Head of caudate nucleus (tissue), 42 donors: ENCODE results near the gene RHPN2.
"Not testable (repeated sequence)": the region's sequence is repeated elsewhere in the genome, so short reads cannot be mapped to it uniquely, and the experiment has no call there.

Experiments
- DNase-seq, 42 donors: peaks; one replicate each; pipeline versions ENCODE4 v3.0.0 to v3.0.0-alpha.2; 2020 to 2021; ENCODE audit warnings: mixed read lengths in 7 of 42
- intact Hi-C: fragments of 100-400 bp; cut with DNase I; formaldehyde crosslinking; loops from one replicate; pipeline ENCODE4 v1.15.0; 2022

The RHPN2 gene

DNA sequence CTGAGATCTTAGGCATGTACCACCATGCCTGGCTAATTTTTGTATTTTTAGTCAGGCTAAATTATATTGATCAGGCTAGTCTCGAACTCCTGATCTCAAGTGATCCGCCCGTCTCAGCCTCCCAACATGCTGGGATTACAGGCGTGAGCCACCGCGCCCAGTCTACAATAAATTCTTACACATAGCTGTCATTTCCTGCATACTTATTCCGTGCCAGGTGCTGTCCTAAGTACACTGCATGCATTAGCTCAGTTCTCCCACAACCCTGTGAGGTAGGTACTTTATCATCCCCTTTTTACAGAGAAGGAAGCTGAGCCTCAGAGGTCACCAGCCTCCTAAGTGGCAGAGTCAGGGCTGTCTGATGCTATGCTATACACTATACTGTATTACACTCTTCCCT is 7.2 kb upstream of the RHPN2 start:
- DNase-seq = no peak
- intact Hi-C loops = no loop called here

DNA sequence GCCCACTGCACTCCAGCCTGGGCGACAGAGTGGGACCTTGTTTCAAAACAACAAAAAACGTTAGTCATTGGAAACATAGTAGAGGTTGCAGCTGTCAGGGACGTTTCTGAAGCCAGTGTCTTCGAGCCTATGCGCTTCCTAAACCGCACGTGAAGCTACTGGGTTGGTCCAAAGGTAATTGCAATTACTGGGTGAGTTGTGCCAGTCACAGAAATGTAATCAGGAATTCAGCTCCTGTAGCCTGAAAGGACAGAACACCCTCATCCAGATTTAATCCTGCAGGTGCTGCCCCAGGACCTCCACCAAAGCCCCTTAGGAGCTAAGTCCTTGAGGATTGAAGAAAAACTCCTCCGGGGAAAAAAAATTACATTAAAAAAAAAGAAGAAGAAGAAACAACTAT is 2.4 kb upstream of the RHPN2 start:
- intact Hi-C loops = no loop called here
- no peak for DNase-seq

- intact Hi-C loops = no loop called here
- DNase-seq = no peak
Observed at GRCh38 chr19:33066543-33066942, 1.9 kb upstream of the RHPN2 start.

DNA sequence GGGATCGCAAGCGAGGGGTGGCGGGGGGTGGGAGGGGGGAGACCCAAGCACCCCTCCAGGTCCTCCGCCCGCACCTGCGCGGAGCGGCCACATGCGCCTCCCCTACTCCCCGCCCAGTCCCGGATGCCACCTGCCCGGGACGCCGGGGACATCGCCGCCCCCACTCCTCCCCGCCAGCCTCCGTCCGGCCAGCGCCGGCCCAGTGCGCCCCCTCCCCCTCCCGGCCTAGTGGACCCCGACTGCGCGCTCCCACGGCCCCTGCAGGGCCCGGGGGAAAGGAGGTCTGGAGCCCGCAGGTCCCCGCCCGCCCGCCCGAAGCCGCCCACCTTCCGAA is 263 bp downstream of the RHPN2 start:
- intact Hi-C loops = no loop called here
- DNase-seq = no peak

DNA sequence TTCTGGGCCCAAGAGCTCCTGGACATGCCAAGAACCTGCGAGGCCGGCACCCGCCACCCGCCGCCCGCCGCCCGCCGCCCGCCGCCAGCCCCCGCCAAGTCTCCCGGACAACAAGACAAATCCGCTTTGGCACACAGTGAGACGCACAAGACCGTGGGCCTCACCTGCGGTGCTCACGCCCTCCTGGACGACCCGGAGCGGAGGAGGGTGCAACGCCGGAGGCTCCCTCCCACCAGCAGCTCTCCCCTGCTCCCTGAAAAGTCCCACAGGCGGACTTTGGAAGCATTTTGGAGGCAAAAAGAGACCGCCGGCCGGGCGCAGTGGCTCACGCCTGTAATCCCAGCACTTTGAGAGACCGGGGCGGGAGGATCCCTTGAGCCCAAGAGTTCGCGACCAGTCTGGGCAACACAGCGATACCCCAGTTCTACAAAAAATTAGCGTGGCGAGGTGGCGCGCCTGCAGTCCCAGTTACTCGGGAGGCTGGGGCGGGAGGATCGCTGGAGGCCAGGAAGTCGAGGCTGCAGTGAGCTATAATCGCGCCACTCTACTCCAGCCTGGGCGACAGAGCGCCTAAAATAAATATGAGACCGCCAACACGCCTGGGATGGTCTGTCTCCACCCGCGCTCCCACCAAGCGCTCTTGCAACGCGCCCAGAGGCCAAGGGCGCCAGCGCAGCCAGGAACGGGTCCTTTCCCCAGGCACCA is 783 bp downstream of the RHPN2 start:
- no peak for DNase-seq
- intact Hi-C loops = no loop called here

- DNase-seq = peak in 9 of 42 donors; percentile 11 to 54 (median 28)
- intact Hi-C loops = no loop called here
Observed at GRCh38 chr19:33063356-33063752, 1.3 kb downstream of the RHPN2 start.

- DNase-seq = no peak
- intact Hi-C loops = no loop called here
Observed at GRCh38 chr19:33062902-33063301, 1.8 kb downstream of the RHPN2 start.

DNA sequence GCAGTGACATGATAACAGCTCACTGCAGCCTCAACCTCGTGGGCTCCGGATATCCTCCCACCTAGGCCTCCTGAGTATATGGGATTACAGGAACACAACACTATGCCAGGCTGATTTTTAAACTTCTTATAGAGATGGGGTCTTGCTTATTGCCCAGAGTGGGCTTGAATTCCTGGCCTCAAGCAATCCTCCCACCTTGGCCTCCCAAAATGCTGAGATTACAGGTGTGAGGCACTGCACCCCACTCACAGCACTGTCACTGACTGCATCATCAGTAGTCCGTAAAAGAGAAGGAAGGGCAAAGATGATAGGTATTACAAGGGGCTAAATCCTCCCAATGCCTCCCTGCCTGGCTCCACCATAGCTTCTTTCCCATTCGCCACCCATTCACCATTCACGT is 4.1 kb downstream of the RHPN2 start:
- DNase-seq = no peak
- intact Hi-C loops = no loop called here

DNA sequence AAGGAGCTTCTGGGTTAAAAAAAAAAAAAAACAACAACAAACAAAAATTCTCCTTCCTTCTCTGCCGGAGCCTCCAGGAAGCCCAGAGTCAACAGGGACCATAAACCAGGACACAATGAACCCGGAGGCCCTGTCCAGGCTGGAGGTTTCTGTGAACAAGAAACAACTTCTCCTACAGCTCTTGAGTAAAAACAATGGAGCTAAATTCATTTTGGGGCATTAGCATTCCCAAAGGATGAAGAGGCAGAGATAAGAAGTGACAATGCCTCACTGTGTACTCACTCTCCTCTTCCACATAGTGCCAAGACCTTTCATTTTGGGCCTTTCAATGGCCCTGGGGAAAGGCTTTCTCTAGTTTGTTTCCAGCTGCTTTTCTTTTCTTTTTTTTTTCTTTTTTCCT is 9.0 kb downstream of the RHPN2 start:
- DNase-seq = no peak
- intact Hi-C loops = no loop called here

DNA sequence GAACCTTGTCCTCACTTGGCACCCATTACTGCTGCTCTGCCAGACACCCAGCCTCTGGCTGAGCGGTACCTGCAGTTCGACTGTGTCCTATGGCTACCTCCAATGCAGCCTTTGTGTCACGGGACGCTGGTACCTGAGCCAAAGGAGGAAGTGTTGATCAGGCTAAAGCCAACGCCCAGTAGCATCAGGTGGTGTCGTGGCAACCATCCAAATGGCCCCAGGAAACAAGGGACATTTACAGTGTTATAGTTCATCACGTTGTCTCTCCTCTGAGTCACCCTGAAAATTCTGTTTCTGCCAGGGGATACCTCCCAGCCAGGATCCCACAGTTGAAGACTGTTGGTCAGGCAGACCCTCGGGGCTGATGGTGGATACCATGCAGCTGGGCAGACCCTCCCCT is 10.1 kb downstream of the RHPN2 start:
- intact Hi-C loops = no loop called here
- DNase-seq = no peak

- no peak for DNase-seq
- intact Hi-C loops = no loop called here
Observed at GRCh38 chr19:33052352-33052972, 12.2 kb downstream of the RHPN2 start.

DNA sequence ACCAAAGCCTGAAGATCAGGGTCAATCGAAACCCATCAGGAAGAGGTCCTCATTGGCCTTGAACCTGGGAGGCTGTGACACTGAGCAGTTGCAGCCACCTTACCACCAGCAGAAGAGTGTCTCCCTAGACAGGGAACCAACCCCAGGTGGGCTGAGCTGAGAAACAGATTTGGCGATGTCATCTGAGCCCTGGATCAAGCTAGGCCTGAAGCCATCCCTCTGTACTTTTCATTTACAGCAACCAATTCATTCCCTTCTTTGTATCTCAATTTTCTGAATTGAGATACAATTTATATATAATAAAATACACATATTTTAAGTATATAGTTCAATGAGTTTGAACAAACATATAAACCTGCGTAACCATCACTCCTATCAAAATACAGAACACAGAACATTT is 14.6 kb downstream of the RHPN2 start:
- no peak for DNase-seq
- intact Hi-C loops = no loop called here

DNA sequence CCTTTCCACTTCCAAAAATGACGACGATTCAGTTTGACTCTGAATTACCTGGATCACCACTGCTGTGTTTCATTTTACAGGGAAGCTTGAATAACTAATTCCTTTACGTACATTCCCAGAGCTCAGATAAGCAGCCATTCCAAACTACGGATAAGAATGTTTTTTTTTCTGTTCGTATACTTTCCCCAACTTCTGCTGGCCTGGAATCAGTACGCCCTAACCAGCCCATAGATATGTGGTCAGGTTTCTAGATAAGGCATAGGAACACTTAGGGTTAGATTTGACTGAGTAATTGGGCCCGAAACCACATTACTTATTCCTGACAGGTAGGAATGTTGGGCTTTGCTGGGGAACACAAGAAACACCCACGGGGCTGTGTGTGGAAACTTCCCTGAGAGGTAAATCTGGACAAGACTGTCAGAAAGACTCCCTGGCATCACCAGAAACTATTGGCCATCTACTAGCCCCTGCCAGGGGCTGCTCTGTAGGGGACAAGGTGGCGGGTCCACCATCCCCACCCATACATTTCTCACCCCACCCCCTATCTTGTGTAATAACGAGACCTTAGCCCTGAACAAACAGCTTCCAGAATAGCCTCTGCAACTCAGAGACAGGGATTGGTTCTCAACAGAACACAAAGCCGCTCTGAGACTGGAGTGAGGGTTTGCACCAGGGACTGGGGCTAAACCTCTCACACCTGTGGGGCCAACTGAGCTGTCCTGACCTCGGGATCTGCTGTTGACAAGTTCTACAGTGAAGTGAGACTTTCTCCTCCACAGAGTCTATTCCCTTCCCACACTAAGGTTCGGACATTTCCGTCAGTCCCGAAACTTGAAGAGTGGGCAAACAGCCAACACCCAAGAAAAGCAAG is 15.6 kb downstream of the RHPN2 start:
- DNase-seq = no peak
- intact Hi-C loops = no loop called here

GRCh38 chr19:33047422-33047821 is 17.3 kb downstream of the RHPN2 start:
- DNase-seq = no peak
- intact Hi-C loops = no loop called here

GRCh38 chr19:33041828-33042160 is 22.9 kb downstream of the RHPN2 start:
- DNase-seq, intact Hi-C loops: not testable (repeated sequence)

DNA sequence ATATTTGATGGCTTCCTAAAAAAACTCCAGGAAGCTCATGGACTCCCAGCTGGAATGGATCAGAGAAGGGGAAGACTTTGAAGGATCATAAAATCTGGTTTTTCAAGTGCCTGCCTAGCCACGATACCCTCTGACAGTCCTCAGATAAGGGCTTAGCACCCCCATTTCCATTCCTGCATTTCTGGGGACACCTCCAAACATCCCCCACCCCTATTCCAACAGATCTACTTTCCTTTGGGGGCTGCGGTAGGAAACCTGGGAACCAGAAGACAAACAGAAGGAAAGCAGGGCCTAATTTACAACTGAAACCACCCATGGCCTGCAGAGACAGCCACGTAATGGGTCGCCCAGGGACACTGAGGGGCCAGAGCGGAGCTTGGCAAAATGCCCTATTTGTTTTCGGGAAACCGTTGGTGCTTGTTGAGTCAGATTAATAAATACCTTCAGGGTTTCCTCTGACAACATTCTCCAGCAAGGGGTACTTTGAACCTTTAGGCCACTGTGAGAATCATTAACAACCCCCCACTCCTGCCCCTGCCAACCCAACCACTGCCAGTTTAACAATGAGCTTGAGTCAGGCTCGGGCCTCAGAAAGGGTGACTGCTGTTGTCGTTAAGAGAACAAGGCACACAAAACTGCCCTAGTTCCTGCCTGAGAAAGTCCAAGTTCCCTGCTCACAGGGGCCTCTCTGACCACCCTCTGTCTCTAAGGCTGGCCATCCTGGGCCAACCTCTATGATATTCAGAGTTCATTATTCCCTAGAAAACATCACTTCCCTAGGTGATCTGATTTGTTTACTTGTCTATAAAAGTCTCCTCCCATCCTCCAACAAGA is 23.5 kb downstream of the RHPN2 start:
- peak in 27 of 42 donors; percentile 16 to 84 (median 42) for DNase-seq
- intact Hi-C loops = no loop called here

- no peak for DNase-seq
- intact Hi-C loops = no loop called here
Observed at GRCh38 chr19:33039815-33040214, 24.9 kb downstream of the RHPN2 start.

DNA sequence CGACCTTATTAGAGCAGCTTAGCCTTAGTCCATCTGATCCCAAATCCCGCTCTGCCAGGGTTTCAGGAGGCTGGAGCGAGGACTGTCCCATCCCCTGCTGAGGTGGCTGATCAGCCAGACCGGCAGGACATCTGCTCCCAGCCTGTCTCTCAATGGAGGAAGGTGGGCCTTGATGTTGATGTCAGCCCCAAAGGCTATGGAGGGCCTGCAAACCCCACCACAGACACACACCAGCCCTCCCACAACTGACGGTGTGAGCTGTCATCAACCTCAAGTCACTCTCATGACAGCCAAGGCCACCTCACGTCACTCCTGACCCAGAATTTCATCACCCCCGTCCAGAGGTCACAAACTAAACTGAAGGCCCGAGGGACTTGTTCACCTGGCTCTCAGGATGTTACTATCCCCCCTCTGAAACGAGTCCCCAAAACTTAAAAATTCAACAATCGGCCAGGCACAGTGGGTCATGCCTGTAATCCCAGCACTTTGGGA is 25.5 kb downstream of the RHPN2 start:
- intact Hi-C loops = no loop called here
- no peak for DNase-seq
